Spleen (tissue), 7 donors: Measurements from ENCODE around the gene DPY19L3.

ENCODE experiments used
- POLR2A ChIP-seq, 3 donors: fragments of 450-650 bp; IDR thresholded peaks; one replicate each; pipeline ENCODE4 v1.5.1; 2017; ENCODE audit warnings: antibody characterized with exemption in 3 of 3, mild to moderate bottlenecking in 1 of 3
- TF ChIP-seq, protein P1 (sequence below), 11 experiments: fragments of 200-600 bp in 7 of 11; fragments of 450-650 bp in 4 of 11; sonication (generic) in 4 of 11; IDR thresholded peaks in 8 of 11; conservative IDR thresholded peaks in 3 of 11; 1 replicate in 7 of 11; 2 replicates in 4 of 11; pipeline versions ENCODE4 v1.4.0 to v1.8.0; 2016 to 2021; ENCODE audit warnings: antibody characterized with exemption in 11 of 11, inconsistent platforms in 4 of 11, mild to moderate bottlenecking in 1 of 11
- donor health status: DM: no; HTN: no; CAD: no; lungs with moderate emphysema.
- donor health status: DM: no; HTN: no; CAD: no.
- donor health status: DM: no; HTN: no; CAD: no.

GRCh38 chr19:32361574-32362317 is 43.8 kb upstream of the DPY19L3 start:
- TF ChIP-seq, protein P1, sequence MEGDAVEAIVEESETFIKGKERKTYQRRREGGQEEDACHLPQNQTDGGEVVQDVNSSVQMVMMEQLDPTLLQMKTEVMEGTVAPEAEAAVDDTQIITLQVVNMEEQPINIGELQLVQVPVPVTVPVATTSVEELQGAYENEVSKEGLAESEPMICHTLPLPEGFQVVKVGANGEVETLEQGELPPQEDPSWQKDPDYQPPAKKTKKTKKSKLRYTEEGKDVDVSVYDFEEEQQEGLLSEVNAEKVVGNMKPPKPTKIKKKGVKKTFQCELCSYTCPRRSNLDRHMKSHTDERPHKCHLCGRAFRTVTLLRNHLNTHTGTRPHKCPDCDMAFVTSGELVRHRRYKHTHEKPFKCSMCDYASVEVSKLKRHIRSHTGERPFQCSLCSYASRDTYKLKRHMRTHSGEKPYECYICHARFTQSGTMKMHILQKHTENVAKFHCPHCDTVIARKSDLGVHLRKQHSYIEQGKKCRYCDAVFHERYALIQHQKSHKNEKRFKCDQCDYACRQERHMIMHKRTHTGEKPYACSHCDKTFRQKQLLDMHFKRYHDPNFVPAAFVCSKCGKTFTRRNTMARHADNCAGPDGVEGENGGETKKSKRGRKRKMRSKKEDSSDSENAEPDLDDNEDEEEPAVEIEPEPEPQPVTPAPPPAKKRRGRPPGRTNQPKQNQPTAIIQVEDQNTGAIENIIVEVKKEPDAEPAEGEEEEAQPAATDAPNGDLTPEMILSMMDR (IDR thresholded peaks at IDR 0.05 in 8 of 11, conservative IDR thresholded peaks at IDR 0.05 in 3 of 11): no peak
- no peak for TF ChIP-seq POLR2A (IDR thresholded peaks at IDR 0.05)
